Hypothalamus (tissue), 51 donors: ENCODE results near the gene ZBTB1.

ENCODE experiments used
- DNase-seq, 51 donors: peaks; one replicate each; lab custom pipeline; 2025; lab: John Stamatoyannopoulos, UW

ZBTB1 gene, protein sequence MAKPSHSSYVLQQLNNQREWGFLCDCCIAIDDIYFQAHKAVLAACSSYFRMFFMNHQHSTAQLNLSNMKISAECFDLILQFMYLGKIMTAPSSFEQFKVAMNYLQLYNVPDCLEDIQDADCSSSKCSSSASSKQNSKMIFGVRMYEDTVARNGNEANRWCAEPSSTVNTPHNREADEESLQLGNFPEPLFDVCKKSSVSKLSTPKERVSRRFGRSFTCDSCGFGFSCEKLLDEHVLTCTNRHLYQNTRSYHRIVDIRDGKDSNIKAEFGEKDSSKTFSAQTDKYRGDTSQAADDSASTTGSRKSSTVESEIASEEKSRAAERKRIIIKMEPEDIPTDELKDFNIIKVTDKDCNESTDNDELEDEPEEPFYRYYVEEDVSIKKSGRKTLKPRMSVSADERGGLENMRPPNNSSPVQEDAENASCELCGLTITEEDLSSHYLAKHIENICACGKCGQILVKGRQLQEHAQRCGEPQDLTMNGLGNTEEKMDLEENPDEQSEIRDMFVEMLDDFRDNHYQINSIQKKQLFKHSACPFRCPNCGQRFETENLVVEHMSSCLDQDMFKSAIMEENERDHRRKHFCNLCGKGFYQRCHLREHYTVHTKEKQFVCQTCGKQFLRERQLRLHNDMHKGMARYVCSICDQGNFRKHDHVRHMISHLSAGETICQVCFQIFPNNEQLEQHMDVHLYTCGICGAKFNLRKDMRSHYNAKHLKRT

GRCh38 chr14:64504310-64504896 is at the start of gene ZBTB1:
Gene ZBTB1 (plus strand): TSS chr14:64504770. CDS start chr14:64521505, 16,735 bp downstream.
- DNase-seq, result peak in 50 of 51 donors; percentile 20 to 97 (median 74)

DNA sequence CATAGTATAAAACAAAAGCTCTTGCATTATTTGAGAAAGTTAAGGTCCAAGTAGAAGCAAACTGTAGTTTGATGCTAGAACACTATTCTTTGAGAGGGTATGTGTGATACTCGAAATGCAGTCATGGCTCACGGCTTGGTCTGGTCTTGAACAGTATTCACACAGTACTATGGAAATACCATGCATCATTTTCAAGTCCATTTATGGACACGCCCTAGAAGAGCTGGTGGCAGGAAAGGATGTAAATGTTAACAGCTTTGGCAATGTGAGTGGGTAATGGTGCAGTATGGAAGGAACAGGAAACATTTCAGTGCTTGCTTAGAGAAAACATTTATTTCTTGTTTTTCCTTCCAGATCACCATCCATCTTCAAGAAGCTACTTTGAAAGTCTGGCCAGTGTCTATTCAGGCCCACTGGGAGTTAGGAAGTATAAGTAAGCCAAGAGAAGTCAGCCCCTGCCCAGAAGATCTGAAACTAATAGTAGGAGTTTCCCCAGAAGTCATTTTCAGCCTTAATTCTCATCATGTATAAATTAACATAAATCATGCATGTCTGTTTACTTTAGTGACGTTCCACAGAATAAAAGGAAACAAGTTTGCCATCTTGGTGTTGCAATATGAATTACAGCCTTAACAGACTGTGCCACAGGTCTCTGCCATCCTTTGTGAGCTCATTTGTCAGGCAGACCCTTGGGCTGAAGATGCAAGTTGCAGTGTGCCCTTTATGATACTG is 45.0 kb upstream of the ZBTB1 start:
- no peak for DNase-seq

GRCh38 chr14:64461221-64461620 is 43.3 kb upstream of the ZBTB1 start:
- DNase-seq, result no peak

DNA sequence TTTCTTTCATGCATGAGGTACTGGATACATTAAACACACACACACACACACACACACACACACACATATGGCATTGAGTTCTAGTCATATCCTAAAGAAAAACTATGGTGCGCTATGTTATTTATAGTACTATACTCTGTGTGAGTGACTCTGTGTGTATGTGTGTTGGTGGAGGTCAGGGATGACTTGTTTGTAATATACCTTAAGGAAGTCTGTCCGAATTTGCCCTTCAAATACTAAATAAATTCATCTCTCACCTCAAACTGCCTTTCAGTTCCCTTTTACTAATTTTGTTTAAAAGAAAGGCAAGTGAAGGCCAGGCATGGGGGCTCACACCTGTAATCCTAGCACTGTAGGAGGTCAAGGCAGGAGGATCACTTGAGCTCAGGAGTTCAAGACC is 41.4 kb upstream of the ZBTB1 start:
- no peak for DNase-seq

GRCh38 chr14:64463873-64464272 is 40.7 kb upstream of the ZBTB1 start:
- DNase-seq, result no peak

DNA sequence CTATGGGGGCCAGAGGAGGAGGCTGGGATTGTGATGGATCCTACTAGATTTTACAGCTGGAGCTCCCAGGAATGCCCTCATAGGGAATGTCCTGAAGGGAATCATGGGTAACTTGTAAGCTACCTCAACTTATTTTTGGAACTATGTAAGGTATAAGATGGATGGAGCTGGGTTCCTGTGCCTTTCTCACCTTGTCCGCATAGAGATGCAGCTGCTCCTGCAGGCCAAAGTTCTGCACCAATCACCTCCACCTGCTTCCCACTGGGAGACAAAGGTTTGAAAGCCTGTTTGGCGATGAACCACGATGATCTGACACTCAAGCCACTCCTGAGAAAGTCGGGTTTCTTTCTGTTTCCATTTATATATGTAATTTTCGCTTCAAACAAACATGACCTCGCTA is 39.9 kb upstream of the ZBTB1 start:
- no peak for DNase-seq

DNA sequence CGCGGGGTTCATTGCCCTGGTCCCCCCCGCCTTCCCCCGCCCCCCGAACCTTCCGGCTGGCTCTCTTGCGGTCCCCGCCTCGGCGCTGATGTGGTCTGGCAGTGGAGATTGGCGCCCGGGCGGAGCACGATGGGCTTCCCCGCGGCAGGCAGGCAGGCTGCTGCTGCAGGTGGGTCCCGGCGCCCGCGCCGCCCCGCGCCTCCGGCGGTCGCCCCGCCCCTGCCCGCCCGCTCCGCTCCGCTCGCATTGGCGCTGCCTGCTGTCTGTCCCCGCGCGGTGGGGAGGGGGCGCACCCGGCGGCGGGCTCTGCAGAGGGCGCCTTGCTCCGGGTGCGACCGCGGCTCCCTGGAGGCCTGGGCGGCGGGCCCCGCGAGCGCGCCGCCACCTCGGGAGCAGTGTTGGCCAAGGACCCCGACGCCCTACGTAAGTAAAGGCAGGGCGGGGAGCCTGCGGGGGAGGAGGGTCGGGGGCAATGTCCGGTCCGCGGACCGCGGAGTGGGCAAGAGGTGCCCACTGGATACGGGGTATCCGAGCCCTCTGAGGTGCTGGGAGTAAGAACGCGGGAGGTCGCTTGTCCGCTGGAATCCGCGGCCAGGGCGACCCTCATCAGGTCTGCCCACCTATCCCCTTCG is 39.3 kb upstream of the ZBTB1 start, which contains the start of gene AKAP5:
Gene AKAP5, plus strand, starts transcription at position 309 of the 632 bp plus-strand sequence. CDS start 2,896 bp downstream, outside the sequence.
- peak in 47 of 51 donors; percentile 8 to 84 (median 55) for DNase-seq

- DNase-seq, result peak in 5 of 51 donors; percentile 5 to 56 (median 29)
Observed at GRCh38 chr14:64465831-64466554, 38.6 kb upstream of the ZBTB1 start.

DNA sequence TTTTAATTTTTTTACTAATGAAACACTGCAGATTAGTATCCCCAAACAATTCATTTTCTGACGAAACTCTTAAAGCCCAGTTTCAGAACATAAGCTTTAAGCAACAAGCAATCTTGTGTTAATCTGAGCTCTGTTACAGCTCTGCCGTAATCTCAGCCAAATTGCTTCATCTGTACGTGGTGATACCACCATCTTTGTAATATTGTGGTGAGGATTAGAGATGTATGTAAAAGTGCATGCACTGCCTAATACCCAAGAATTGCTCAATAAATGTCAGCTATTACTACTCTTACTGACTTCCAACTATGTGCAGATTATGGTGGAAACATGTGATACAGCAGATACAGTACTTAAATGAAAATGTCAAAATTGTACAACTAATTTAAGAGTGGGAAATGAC is 37.5 kb upstream of the ZBTB1 start:
- no peak for DNase-seq

DNA sequence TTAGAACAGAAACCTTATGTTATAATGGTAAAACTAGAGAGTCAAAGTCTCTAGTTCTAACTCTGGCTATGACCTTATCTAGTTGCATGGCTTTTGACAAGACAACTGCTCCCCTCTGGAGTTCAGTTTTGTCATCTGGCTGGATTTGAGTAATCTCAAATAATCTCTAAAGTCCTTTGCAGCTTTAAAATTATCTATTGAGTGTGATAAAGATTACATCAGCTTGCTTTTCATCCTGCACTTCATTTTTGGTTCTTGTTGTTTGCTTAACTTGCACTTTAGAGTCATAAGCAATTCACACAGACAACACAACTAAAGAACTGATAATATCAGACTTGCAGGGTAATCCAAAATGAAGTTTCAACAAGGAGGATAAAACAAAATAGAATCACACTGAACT is 37.0 kb upstream of the ZBTB1 start:
- DNase-seq, result no peak

GRCh38 chr14:64468451-64468850 is 36.1 kb upstream of the ZBTB1 start:
- no peak for DNase-seq

DNA sequence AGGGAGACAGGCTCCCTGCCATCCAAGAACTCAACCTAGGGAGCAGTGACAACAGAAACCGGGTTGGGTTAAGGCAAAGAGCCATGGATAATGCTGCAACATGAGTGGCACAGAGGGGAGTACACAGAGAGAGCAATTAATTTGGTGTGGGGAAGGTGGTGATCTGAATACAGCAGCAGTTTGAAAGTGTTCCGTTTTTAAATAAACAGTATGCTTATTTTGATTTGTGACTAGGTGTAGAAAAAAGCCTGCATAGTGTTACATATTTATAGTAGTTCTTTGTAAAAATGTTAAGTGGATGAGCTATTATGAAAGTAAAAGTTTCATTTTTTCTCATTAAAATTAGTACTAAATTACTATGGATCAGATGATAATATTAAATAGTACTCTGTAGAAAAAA is 30.5 kb upstream of the ZBTB1 start:
- DNase-seq, result no peak

DNA sequence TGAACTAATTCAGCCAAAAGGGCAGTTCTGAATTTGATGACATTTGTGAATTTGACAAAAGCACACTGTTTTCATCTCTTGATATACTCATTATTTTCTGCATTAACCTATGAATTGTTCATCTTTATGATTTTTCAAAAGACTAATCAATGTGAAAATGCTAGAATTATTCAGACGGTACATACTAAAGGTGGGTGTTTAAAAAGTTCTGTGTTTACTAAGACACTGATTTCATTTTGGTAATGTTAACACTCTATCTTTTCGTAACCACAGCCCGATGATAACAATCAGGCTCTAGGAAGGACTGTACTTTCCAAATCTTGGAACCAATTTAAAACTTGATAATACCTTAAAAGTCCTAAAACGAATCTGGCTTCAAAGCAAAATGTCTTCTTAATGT is 29.9 kb upstream of the ZBTB1 start:
- DNase-seq, result no peak

DNA sequence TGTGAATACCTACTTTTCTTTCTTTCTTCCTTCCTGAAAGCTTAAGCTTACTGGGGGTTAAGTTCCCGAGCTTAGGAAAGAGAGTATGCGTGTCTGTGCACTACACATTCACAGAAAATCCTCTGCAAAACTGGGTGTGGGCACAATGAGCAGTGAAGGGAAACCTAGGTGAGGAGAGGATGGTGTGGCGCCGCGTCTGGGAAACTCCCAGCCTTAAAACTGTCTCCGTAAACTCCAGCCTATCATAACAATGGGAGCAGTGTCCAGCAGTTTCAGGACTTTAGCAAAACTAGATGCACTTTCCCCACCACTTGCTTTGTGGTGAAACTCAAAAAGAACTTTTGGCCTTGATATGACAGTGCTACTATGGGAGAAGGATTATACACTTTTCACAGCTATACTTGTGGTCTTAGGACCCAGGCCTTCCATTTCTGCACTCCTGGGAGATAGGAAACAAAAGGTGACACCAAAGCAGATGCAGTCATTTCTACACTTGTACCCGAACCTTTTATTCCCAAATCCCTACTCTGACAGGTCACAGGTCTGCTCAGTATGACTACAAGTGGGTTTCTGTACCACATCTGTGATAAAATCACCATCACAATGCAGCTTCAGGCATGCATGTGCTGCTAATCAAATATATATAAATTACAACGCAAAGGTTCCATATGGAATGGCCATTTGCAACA is 28.8 kb upstream of the ZBTB1 start:
- no peak for DNase-seq

GRCh38 chr14:64476438-64476837 is 28.1 kb upstream of the ZBTB1 start:
- no peak for DNase-seq

DNA sequence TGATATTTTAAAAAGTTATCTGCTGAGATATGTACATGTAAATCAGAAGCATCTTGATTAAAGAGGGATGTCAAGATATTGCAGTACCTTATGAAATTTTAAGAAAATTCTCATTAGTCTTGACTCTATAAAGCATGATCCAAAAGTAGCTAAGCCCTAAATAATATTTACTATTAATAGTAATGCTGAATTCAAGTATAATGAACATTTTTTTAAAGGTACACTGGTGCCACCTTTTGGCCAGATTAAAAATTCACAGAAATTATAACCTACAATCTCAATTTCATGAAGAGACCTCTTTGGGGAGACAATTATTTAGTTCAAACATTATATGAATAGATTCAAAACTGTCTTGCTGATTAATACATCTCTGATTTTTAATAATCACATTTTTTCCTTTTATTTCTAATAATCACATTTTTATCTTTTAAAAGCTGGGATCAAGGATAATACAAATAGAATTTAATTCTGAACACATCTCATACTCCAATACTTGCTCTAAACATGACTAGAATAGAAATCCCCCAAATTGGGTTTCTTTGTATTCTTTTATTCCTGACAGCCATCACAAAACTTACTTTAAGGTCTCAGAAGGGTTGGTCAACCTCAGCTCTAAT is 25.8 kb upstream of the ZBTB1 start:
- DNase-seq, result no peak

DNA sequence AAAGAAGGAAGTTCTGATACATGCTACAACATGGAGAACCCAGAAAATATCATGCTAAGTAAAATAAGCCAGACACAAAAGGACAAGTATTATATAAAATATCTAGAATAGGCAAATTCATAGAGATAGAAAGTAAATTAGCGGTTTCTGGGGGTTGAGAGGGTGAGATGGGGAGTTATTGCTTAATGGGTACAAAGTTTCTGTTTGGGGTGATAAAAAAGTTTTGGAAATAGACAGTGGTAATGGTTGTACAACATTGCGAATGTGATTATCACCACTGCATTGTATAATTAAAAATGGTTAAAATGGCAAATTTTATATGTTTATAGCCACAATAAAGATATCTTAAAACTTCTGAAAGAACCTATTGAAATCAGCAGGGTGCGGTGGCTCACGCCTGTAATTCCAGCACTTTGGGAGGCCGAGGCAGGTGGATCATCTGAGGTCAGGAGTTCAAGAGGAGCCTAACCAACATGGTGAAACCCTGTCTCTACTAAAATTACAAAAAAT is 15.9 kb upstream of the ZBTB1 start:
- DNase-seq, result no peak

- no peak for DNase-seq
Observed at GRCh38 chr14:64491637-64492036, 12.9 kb upstream of the ZBTB1 start.
